Stomach (tissue), 4 donors: ENCODE results near the gene KIT.
"Not testable (repeated sequence)": the region's sequence is repeated elsewhere in the genome, so short reads cannot be mapped to it uniquely, and the experiment has no call there.

ENCODE experiments used
- EP300 ChIP-seq: sonication (generic); formaldehyde crosslinking; IDR thresholded peaks from one replicate; pipeline ENCODE4 v1.6.1; 2017; ENCODE audit warnings: antibody characterized with exemption
- POLR2A ChIP-seq, 4 donors: fragments of 450-650 bp; IDR thresholded peaks; one replicate each; pipeline ENCODE4 v1.6.1; 2016; ENCODE audit warnings: antibody characterized with exemption in 4 of 4, control low read depth in 2 of 4, mild to moderate bottlenecking in 1 of 4, moderate library complexity in 1 of 4
- POLR2AphosphoS5 ChIP-seq, 3 donors: sonication (generic); formaldehyde crosslinking; IDR thresholded peaks; one replicate each; pipeline ENCODE4 v1.6.1; 2016; ENCODE audit warnings: antibody characterized with exemption in 3 of 3
- TF ChIP-seq, protein P1 (sequence below), 7 experiments: fragments of 450-650 bp in 4 of 7; fragments of 200-600 bp in 3 of 7; sonication (generic) in 3 of 7; IDR thresholded peaks; one replicate each; pipeline ENCODE4 v1.5.1; 2016 to 2019; ENCODE audit warnings: antibody characterized with exemption in 7 of 7, control low read depth in 2 of 7, mild to moderate bottlenecking in 1 of 7

DNA sequence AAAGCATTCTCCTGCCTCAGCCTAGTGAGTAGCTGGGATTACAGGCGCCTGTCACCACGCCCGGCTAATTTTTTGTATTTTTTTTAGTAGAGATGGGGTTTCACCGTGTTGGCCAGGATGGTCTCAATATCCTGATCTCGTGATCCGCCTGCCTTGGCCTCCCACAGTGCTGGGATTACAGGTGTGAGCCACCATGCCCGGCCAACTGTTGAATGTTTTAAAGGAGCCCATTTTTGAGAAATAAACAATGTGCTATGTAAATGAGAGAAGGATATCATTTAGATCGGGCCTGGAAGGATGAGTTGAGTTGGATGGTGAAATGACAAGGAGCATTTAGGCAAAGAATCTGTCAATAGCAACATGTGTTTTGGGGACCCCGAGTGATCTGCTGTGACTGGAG, 16.7 kb upstream of the KIT start:
- TF ChIP-seq, protein P1, sequence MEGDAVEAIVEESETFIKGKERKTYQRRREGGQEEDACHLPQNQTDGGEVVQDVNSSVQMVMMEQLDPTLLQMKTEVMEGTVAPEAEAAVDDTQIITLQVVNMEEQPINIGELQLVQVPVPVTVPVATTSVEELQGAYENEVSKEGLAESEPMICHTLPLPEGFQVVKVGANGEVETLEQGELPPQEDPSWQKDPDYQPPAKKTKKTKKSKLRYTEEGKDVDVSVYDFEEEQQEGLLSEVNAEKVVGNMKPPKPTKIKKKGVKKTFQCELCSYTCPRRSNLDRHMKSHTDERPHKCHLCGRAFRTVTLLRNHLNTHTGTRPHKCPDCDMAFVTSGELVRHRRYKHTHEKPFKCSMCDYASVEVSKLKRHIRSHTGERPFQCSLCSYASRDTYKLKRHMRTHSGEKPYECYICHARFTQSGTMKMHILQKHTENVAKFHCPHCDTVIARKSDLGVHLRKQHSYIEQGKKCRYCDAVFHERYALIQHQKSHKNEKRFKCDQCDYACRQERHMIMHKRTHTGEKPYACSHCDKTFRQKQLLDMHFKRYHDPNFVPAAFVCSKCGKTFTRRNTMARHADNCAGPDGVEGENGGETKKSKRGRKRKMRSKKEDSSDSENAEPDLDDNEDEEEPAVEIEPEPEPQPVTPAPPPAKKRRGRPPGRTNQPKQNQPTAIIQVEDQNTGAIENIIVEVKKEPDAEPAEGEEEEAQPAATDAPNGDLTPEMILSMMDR (IDR thresholded peaks at IDR 0.05) = not testable (repeated sequence)
- not testable (repeated sequence) for TF ChIP-seq POLR2AphosphoS5 (IDR thresholded peaks at IDR 0.05); EP300; POLR2A (IDR thresholded peaks at IDR 0.05)
